ENCODE data around the gene ELAVL2.

The ELAVL2 gene

GRCh38 chr9:23822261-23823169, 3.5 kb downstream of the ELAVL2 start:
- no peak for DNase-seq (ENCODE audit: extremely low read depth in 1 of 2, low read depth in 1 of 2)

GRCh38 chr9:23821375-23822181, 4.5 kb downstream of the ELAVL2 start:
- no peak for DNase-seq (ENCODE audit: extremely low read depth in 1 of 2, low read depth in 1 of 2)

- no peak for DNase-seq (ENCODE audit: extremely low read depth in 1 of 2, low read depth in 1 of 2)
Observed at GRCh38 chr9:23820451-23821374, 5.3 kb downstream of the ELAVL2 start.

- no peak for DNase-seq (ENCODE audit: extremely low read depth in 1 of 2, low read depth in 1 of 2)
Observed at GRCh38 chr9:23819403-23819802, 6.6 kb downstream of the ELAVL2 start.

GRCh38 chr9:23814243-23814642, 11.8 kb downstream of the ELAVL2 start:
- no peak for DNase-seq (ENCODE audit: extremely low read depth in 1 of 2, low read depth in 1 of 2)

- DNase-seq (ENCODE audit: extremely low read depth in 1 of 2, low read depth in 1 of 2): no peak
Observed at GRCh38 chr9:23812673-23813072, 13.4 kb downstream of the ELAVL2 start.

GRCh38 chr9:23811633-23812032, 14.4 kb downstream of the ELAVL2 start:
- no peak for DNase-seq (ENCODE audit: extremely low read depth in 1 of 2, low read depth in 1 of 2)

GRCh38 chr9:23803216-23803615, 22.8 kb downstream of the ELAVL2 start:
- no peak for DNase-seq (ENCODE audit: extremely low read depth in 1 of 2, low read depth in 1 of 2)

GRCh38 chr9:23801523-23801922, 24.5 kb downstream of the ELAVL2 start:
- DNase-seq (ENCODE audit: extremely low read depth in 1 of 2, low read depth in 1 of 2): no peak

GRCh38 chr9:23799521-23799920, 26.5 kb downstream of the ELAVL2 start:
- no peak for DNase-seq (ENCODE audit: extremely low read depth in 1 of 2, low read depth in 1 of 2)

GRCh38 chr9:23798325-23798724, 27.7 kb downstream of the ELAVL2 start:
- no peak for DNase-seq (ENCODE audit: extremely low read depth in 1 of 2, low read depth in 1 of 2)

- no peak for DNase-seq (ENCODE audit: extremely low read depth in 1 of 2, low read depth in 1 of 2)
Observed at GRCh38 chr9:23796209-23796608, 29.8 kb downstream of the ELAVL2 start.

- no peak for DNase-seq (ENCODE audit: extremely low read depth in 1 of 2, low read depth in 1 of 2)
Observed at GRCh38 chr9:23790351-23791260, 35.4 kb downstream of the ELAVL2 start.

GRCh38 chr9:23789529-23790254, 36.3 kb downstream of the ELAVL2 start:
- DNase-seq (ENCODE audit: extremely low read depth in 1 of 2, low read depth in 1 of 2): no peak

GRCh38 chr9:23784962-23785361, 41.1 kb downstream of the ELAVL2 start:
- DNase-seq (ENCODE audit: extremely low read depth in 1 of 2, low read depth in 1 of 2): no peak

GRCh38 chr9:23783509-23783908, 42.5 kb downstream of the ELAVL2 start:
- DNase-seq (ENCODE audit: extremely low read depth in 1 of 2, low read depth in 1 of 2): no peak

GRCh38 chr9:23779220-23779619, 46.8 kb downstream of the ELAVL2 start:
- DNase-seq (ENCODE audit: extremely low read depth in 1 of 2, low read depth in 1 of 2): no peak

- no peak for DNase-seq (ENCODE audit: extremely low read depth in 1 of 2, low read depth in 1 of 2)
Observed at GRCh38 chr9:23777328-23777727, 48.7 kb downstream of the ELAVL2 start.

- DNase-seq (ENCODE audit: extremely low read depth in 1 of 2, low read depth in 1 of 2): no peak
Observed at GRCh38 chr9:23775549-23775948, 50.5 kb downstream of the ELAVL2 start.

Data from activated CD8-positive, alpha-beta memory T cell treated with anti-CD3 and anti-CD28 coated beads for 1 hour (primary cell).